Activated T-helper 2 cell treated with anti-CD3 and anti-CD28 coated beads, Interferon-gamma antibody, Interleukin-2, Interleukin-4, amounts not matched to agents 10 μg/mL and 5 μg/mL and 100 μg/mL, durations not matched to agents 14 hours and 24 hours and 36 hours (primary cell): ENCODE measurements around the gene GRK5. TPM values are rescaled to one million over a fixed set of nuclear protein-coding genes. Genes with fewer than 3 reads are reported as not detected.

Source experiments
- DNase-seq: peaks from one replicate; pipeline ENCODE4 v3.0.0; 2021; ENCODE audit warnings: low spot score
- H3K27ac Mint-ChIP-seq: one replicate; pipeline ENCODE4 v1.8.0; 2021; ENCODE audit warnings: mixed read lengths
- H3K27me3 Mint-ChIP-seq: one replicate; pipeline ENCODE4 v1.8.0; 2021; ENCODE audit warnings: low read depth, mixed read lengths
- H3K36me3 Mint-ChIP-seq: one replicate; pipeline ENCODE4 v1.8.0; 2021; ENCODE audit warnings: low read depth, mixed read lengths
- H3K4me1 Mint-ChIP-seq: one replicate; pipeline ENCODE4 v1.8.0; 2021; ENCODE audit warnings: low read depth, mixed read lengths
- H3K4me3 Mint-ChIP-seq: one replicate; pipeline ENCODE4 v1.8.0; 2021; ENCODE audit warnings: low read depth, mild to moderate bottlenecking, moderate library complexity, mixed read lengths
- H3K9me3 Mint-ChIP-seq: one replicate; pipeline ENCODE4 v1.8.0; 2021; ENCODE audit warnings: mixed read lengths
- intact Hi-C: fragments of 100-400 bp; cut with micrococcal nuclease; formaldehyde crosslinking; loops from one replicate; pipeline ENCODE4 v1.15.1; 2023
- total RNA-seq: library from RNA; stranded (reverse); gene quantifications from 2 replicates; pipeline ENCODE4 v1.2.3, GENCODE V29; 2022

GRK5 gene
- total RNA-seq, 1 donor from 2014 or later = 24.4 TPM

- Mint-ChIP-seq H3K9me3 (peaks cover 6% of the 10 kb centered on the region), H3K36me3 (peaks cover 2% of the 10 kb centered on the region), H3K4me1 (peaks cover 1% of the 10 kb centered on the region), H3K27ac (no peak overlapping the region), H3K27me3 (no peaks in the 10 kb centered on the region), H3K4me3 (no peak overlapping the region)
- intact Hi-C loops = no loop called here
- no peak for DNase-seq
These were observed 188.1 kb downstream of the GRK5 start for GRCh38 chr10:119395280-119396007.

- Mint-ChIP-seq H3K36me3 (peaks cover 2% of the 10 kb centered on the region), H3K4me1 (peaks cover 1% of the 10 kb centered on the region), H3K9me3 (peaks cover 6% of the 10 kb centered on the region), H3K27me3 (no peaks in the 10 kb centered on the region), H3K4me3 (no peak overlapping the region), H3K27ac (no peak overlapping the region)
- DNase-seq = no peak
- intact Hi-C loops = no loop called here
These were observed 188.8 kb downstream of the GRK5 start for GRCh38 chr10:119396008-119396708.

GRCh38 chr10:119396709-119397071 lies 189.3 kb downstream of the GRK5 start:
- Mint-ChIP-seq H3K9me3 (peaks cover 6% of the 10 kb centered on the region), H3K4me1 (peaks cover 1% of the 10 kb centered on the region), H3K4me3 (no peak overlapping the region), H3K36me3 (peaks cover 2% of the 10 kb centered on the region), H3K27ac (no peak overlapping the region), H3K27me3 (no peaks in the 10 kb centered on the region)
- intact Hi-C loops = no loop called here
- no peak for DNase-seq

DNA sequence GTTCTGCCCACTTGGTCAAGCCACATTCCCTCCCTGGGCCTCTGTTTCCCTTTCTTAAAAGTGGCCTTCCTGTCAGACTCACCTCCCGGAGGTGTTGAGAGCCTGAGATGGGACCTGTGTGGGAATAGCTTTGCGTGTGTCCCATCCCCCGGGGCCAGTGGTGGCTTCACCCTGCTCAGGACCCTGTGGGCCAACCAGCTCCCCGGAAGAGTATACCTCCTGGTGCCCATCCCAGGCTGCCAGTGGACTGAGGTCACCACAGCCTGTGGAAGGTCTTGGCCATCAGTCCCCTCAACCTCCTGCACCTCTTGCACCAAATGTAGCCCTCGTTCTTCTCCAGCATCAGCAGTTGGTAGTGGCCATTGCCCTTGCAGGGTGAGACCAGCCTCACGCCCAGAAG lies 190.0 kb downstream of the GRK5 start:
- Mint-ChIP-seq H3K27ac (no peak overlapping the region), H3K4me3 (no peak overlapping the region), H3K27me3 (no peaks in the 10 kb centered on the region), H3K36me3 (peaks cover 2% of the 10 kb centered on the region), H3K4me1 (peaks cover 1% of the 10 kb centered on the region), H3K9me3 (peaks cover 6% of the 10 kb centered on the region)
- DNase-seq = no peak
- intact Hi-C loops = no loop called here

- Mint-ChIP-seq H3K4me1 (peaks cover 1% of the 10 kb centered on the region), H3K9me3 (peaks cover 1% of the 10 kb centered on the region), H3K4me3 (no peak overlapping the region), H3K27me3 (no peaks in the 10 kb centered on the region), H3K27ac (no peak overlapping the region), H3K36me3 (peaks cover 2% of the 10 kb centered on the region)
- DNase-seq = no peak
- intact Hi-C loops = no loop called here
These were observed 191.6 kb downstream of the GRK5 start for GRCh38 chr10:119398996-119399395.

GRCh38 chr10:119399466-119399865 lies 192.1 kb downstream of the GRK5 start:
- Mint-ChIP-seq H3K27ac (no peak overlapping the region), H3K27me3 (no peaks in the 10 kb centered on the region), H3K36me3 (peaks cover 2% of the 10 kb centered on the region), H3K4me1 (peaks cover 3% of the 10 kb centered on the region), H3K9me3 (no peaks in the 10 kb centered on the region), H3K4me3 (no peak overlapping the region)
- no peak for DNase-seq
- intact Hi-C loops = no loop called here

DNA sequence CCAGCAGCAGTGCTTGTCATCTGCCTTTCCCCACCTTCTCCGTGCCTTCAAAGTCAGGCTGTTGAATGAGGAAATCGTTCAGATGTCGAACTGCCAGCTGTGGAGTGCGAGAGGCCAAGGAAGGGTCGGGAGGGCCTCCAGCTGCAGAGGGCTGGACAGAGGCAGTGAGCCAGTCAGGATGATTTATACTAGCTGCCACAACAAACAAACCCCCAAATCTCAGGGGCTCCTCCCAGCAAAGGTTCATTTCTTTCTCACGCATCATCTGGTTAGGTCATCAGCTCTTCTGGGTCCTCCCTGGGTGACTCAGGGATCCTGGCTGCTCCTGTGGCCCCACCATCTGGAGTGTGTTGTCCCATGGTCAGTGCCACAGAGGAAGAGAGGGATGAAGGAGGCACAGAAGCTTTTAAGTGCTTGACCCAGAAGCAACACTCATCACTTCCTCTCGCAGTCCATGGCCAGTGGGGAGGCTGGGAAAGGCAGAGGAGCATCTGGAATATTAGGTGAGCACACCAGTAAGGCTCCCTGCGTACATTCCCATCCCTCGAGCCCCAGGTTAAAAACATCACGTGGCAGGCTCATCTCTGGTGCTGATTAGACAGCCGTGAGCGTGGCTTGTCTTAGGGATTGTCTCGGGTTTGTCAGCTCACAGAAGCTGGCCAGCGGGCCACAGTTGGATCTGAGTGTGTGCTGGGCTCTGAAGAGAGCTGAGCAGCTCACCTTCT lies 194.5 kb downstream of the GRK5 start:
- Mint-ChIP-seq H3K4me1 (peaks cover 2% of the 10 kb centered on the region), H3K36me3 (peaks cover 2% of the 10 kb centered on the region), H3K9me3 (no peaks in the 10 kb centered on the region), H3K4me3 (no peak overlapping the region), H3K27me3 (no peaks in the 10 kb centered on the region), H3K27ac (no peak overlapping the region)
- intact Hi-C loops = no loop called here
- DNase-seq = no peak

DNA sequence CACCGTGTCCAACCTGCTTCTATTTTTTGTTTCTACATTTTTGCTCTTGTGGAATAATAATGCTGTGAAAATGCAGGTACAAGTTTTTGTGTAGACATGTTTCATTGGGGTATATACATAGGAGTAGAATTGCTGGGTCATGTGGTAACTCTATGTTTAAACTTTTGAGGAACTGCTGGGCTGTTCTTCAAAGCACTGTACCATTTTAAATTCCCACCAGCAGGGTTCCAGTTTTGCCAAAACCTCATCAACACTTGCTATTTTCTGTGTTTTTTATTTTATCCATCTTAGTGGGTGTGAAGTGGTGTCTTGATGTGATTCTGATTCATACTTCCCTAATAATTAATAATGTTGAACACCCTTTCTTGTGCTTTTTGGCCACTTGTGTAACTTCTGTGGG lies 196.6 kb downstream of the GRK5 start:
- intact Hi-C loops = no loop called here
- Mint-ChIP-seq H3K27me3 (no peaks in the 10 kb centered on the region), H3K36me3 (peaks cover 2% of the 10 kb centered on the region), H3K4me3 (no peak overlapping the region), H3K9me3 (no peaks in the 10 kb centered on the region), H3K27ac (no peak overlapping the region), H3K4me1 (peaks cover 2% of the 10 kb centered on the region)
- no peak for DNase-seq

DNA sequence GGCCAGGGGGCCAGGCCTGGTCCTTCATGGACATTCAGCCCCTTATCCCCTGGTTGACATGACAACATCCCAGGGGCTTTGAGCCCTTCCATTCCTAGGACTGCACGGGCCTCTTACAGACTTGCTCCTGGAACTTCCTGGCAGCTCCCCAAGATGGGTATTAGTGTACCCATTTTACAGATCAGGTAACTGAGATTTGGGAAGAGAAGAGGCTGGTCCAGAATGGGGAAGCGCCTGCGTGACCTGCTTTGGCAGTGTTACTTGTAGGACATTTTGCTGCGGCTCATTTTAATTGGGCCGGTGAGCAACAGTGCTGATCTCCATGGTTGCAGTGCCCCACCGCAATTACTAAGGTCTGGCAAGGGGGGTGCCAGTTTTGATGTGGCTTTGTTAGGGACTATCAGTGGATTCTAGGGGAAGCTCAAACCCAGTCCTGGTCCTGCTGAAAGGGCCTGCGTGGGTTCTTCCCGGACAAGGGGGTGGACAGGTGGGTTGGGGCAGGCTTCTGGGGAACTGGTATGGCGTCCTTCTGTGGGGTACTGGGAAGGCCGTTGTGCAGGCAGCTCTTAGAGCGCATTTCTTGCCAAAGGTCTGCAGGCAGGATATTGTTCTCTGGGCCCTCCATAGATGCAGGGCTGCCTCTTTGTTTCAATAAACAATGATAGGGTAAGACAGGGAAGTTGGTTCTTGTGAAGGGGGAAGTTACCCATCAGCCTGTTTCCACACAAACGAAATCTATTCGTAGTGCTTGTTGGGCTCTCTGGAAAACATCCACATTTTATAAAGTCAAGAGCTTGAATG lies 197.5 kb downstream of the GRK5 start:
- Mint-ChIP-seq H3K27me3 (no peaks in the 10 kb centered on the region), H3K9me3 (no peaks in the 10 kb centered on the region), H3K27ac (no peak overlapping the region), H3K4me3 (no peak overlapping the region), H3K36me3 (no peaks in the 10 kb centered on the region), H3K4me1 (peaks cover 2% of the 10 kb centered on the region)
- intact Hi-C loops = no loop called here
- DNase-seq = no peak

GRCh38 chr10:119405520-119405807 lies 198.1 kb downstream of the GRK5 start:
- Mint-ChIP-seq H3K36me3 (no peaks in the 10 kb centered on the region), H3K4me3 (no peak overlapping the region), H3K4me1 (peaks cover 2% of the 10 kb centered on the region), H3K27me3 (no peaks in the 10 kb centered on the region), H3K9me3 (no peaks in the 10 kb centered on the region), H3K27ac (no peak overlapping the region)
- intact Hi-C loops = no loop called here
- DNase-seq = no peak

- no peaks in the 10 kb centered on the region for H3K9me3 Mint-ChIP-seq
- H3K27me3 Mint-ChIP-seq = no peaks in the 10 kb centered on the region
- no peak overlapping the region for H3K4me3 Mint-ChIP-seq
- DNase-seq = no peak
- intact Hi-C loops = no loop called here
- H3K27ac Mint-ChIP-seq = no peak overlapping the region
- H3K4me1 Mint-ChIP-seq = peaks cover 2% of the 10 kb centered on the region
- peaks cover 1% of the 10 kb centered on the region for H3K36me3 Mint-ChIP-seq
These were observed 198.8 kb downstream of the GRK5 start for GRCh38 chr10:119406137-119406536.

DNA sequence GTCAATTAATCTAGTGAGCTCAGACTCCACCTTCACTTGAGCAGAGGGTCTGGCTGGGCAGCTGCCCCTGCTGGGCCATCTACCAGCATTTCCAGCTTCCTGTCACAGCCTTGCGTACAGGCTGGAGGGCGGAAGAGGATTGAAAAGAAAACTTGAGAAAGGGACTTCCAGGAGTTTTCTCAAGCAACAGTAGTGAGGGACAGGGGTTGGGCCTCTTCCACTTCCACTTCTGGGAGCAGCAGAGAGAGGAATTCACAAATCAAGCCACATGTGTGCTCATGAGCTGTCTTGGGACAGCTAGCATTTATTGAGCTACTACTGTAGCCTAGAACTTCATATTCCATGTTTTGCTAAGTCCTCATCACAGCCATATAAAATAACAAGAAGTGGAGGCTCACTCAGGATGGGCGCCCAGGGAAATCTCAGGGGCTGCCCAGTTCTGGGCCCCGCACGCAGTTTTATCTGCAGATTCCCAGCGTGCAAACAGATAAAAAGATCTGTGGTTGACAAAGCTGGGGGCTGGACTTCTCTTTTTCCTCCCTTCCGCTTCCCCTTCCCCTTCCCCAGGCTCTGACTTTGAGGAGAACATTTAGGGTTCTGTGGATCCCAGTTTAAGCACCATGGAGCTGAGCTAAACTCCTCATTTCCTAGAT lies 199.4 kb downstream of the GRK5 start:
- no peak for DNase-seq
- no peak overlapping the region for H3K4me3 Mint-ChIP-seq
- H3K36me3 Mint-ChIP-seq = peaks cover 4% of the 10 kb centered on the region
- H3K27me3 Mint-ChIP-seq = no peaks in the 10 kb centered on the region
- intact Hi-C loops = no loop called here
- no peak overlapping the region for H3K27ac Mint-ChIP-seq
- peaks cover 2% of the 10 kb centered on the region for H3K4me1 Mint-ChIP-seq
- H3K9me3 Mint-ChIP-seq = no peaks in the 10 kb centered on the region
